ENCODE measurements around the gene DIS3.
"Not testable (repeated sequence)": the region's sequence is repeated elsewhere in the genome, so short reads cannot be mapped to it uniquely, and the experiment has no call there.

- TF ChIP-seq POLR2A (IDR thresholded peaks at IDR 0.05; ENCODE audit: low read depth, low read length); CTCF (conservative IDR thresholded peaks at IDR 0.05; ENCODE audit: low read depth, low read length); MAFK (IDR thresholded peaks at IDR 0.05; ENCODE audit: low read depth, low read length); RCOR1 (IDR thresholded peaks at IDR 0.05; ENCODE audit: insufficient replicate concordance, low read length); SMC3 (IDR thresholded peaks at IDR 0.05; ENCODE audit: low read depth, low read length); MAZ (IDR thresholded peaks at IDR 0.05; ENCODE audit: borderline replicate concordance, low read depth, low read length); RAD21 (IDR thresholded peaks at IDR 0.05; ENCODE audit: low read length); USF2 (IDR thresholded peaks at IDR 0.05; ENCODE audit: low read depth, low read length); MXI1 (IDR thresholded peaks at IDR 0.05; ENCODE audit: borderline replicate concordance, low read depth, low read length); RFX5 (IDR thresholded peaks at IDR 0.05; ENCODE audit: low read depth, low read length); BHLHE40 (IDR thresholded peaks at IDR 0.05; ENCODE audit: low read depth, low read length); CEBPB (IDR thresholded peaks at IDR 0.05; ENCODE audit: low read depth, low read length); CHD1 (IDR thresholded peaks at IDR 0.05; ENCODE audit: low read depth, low read length); ELK1 (IDR thresholded peaks at IDR 0.05; ENCODE audit: borderline replicate concordance, low read depth, low read length): not testable (repeated sequence)
Observed at GRCh38 chr13:72806514-72806913, 24.8 kb upstream of the DIS3 start.
